GM23338 (cell line): ENCODE measurements around the gene IRF3. TPM values are rescaled to one million over a fixed set of nuclear protein-coding genes. Genes with fewer than 3 reads are reported as not detected.

Experiments used
- ATAC-seq: fragments of 200-7000 bp; cut with Tn5 transposase; 3 replicates; pipeline ENCODE4 v1.9.1; 2020
- DNase-seq: peaks from one replicate; pipeline ENCODE4 v3.0.0-alpha.2; 2015; ENCODE audit warnings: low spot score
- H2AFZ ChIP-seq: fragments of 200-600 bp; sonication (generic); 2 replicates; pipeline ENCODE4 v1.8.0; 2016; ENCODE audit warnings: antibody characterized with exemption, mild to moderate bottlenecking, moderate library complexity
- H3F3A ChIP-seq: fragments of 200-600 bp; sonication (generic); replicated peaks from 2 replicates; pipeline ENCODE4 v1.8.0; 2017; ENCODE audit warnings: antibody characterized with exemption, mixed run types, low read depth
- H3K27ac ChIP-seq: fragments of 200-600 bp; sonication (generic); 2 replicates; pipeline ENCODE4 v1.6.1; 2016; ENCODE audit warnings: low read depth
- H3K27me3 ChIP-seq: fragments of 200-600 bp; sonication (generic); 2 replicates; pipeline ENCODE4 v1.8.0; 2016; ENCODE audit warnings: mild to moderate bottlenecking, mixed run types, moderate library complexity; ENCODE audit not compliant: insufficient read depth
- H3K36me3 ChIP-seq: fragments of 200-600 bp; sonication (generic); 2 replicates; pipeline ENCODE4 v1.8.0; 2016; ENCODE audit warnings: mild to moderate bottlenecking; ENCODE audit not compliant: insufficient read depth
- H3K4me1 ChIP-seq: fragments of 200-600 bp; sonication (generic); 2 replicates; pipeline ENCODE4 v1.8.0; 2016; ENCODE audit warnings: mild to moderate bottlenecking, moderate library complexity; ENCODE audit not compliant: insufficient read depth
- H3K4me2 ChIP-seq: fragments of 200-600 bp; sonication (generic); 2 replicates; pipeline ENCODE4 v1.7.1; 2017; ENCODE audit warnings: mixed run types
- H3K4me3 ChIP-seq: fragments of 200-600 bp; sonication (generic); 2 replicates; pipeline ENCODE4 v1.6.1; 2016; ENCODE audit warnings: mixed run types
- H3K79me2 ChIP-seq: fragments of 200-600 bp; sonication (generic); replicated peaks from 2 replicates; pipeline ENCODE4 v1.8.0; 2017; ENCODE audit warnings: mild to moderate bottlenecking; ENCODE audit not compliant: insufficient read depth
- H3K9me2 ChIP-seq: fragments of 200-600 bp; sonication (generic); 2 replicates; pipeline ENCODE4 v1.8.0; 2017; ENCODE audit not compliant: insufficient read depth
- H4K20me1 ChIP-seq: fragments of 200-600 bp; sonication (generic); replicated peaks from 2 replicates; pipeline ENCODE4 v1.8.0; 2017; ENCODE audit warnings: mild to moderate bottlenecking; ENCODE audit not compliant: insufficient read depth
- H3K27ac Mint-ChIP-seq: 2 replicates; pipeline ENCODE4 v1.8.0; 2020; ENCODE audit warnings: inconsistent platforms, mild to moderate bottlenecking, moderate library complexity, mixed read lengths
- H3K27me3 Mint-ChIP-seq: 3 replicates; pipeline ENCODE4 v1.8.0; 2022; ENCODE audit warnings: low read depth, mild to moderate bottlenecking, moderate library complexity, mixed read lengths, inconsistent platforms; ENCODE audit not compliant: insufficient read depth, poor library complexity
- H3K36me3 Mint-ChIP-seq: 3 replicates; pipeline ENCODE4 v1.8.0; 2021; ENCODE audit warnings: low read depth, mild to moderate bottlenecking, inconsistent platforms, moderate library complexity, mixed read lengths
- H3K4me1 Mint-ChIP-seq: 3 replicates; pipeline ENCODE4 v1.8.0; 2020; ENCODE audit warnings: mild to moderate bottlenecking, inconsistent platforms, mixed read lengths
- H3K4me3 Mint-ChIP-seq: 3 replicates; pipeline ENCODE4 v1.8.0; 2021; ENCODE audit warnings: moderate library complexity, mild to moderate bottlenecking, inconsistent platforms, mixed read lengths
- H3K9me3 Mint-ChIP-seq: 3 replicates; pipeline ENCODE4 v1.8.0; 2020; ENCODE audit warnings: moderate library complexity, mild to moderate bottlenecking, inconsistent platforms, mixed read lengths
- POLR2AphosphoS5 ChIP-seq: IDR thresholded peaks from 2 replicates; pipeline ENCODE4 v1.6.1; 2016; ENCODE audit warnings: antibody characterized with exemption, low read depth
- polyA plus RNA-seq: library from polyadenylated mRNA; unstranded; fragments of >200 nt; fragmentation: Nextera tagmentation; extraction: Ambion mirVana; gene quantifications from 2 replicates; pipeline ENCODE4 v1.2.1, GENCODE V29; 2016
- total RNA-seq: library from RNA; depleted of rRNA; stranded (reverse); fragments of >200 nt; shearing (Covaris generic); gene quantifications from 2 replicates; pipeline ENCODE4 v1.2.3, GENCODE V29; 2014
- TF ChIP-seq, protein P1 (sequence below): IDR thresholded peaks from 2 replicates; pipeline ENCODE4 v1.6.1; 2016; ENCODE audit warnings: antibody characterized with exemption
- TF ChIP-seq, protein P2 (sequence below): fragments of 250-450 bp; sonication (Bioruptor Pico); IDR thresholded peaks from 2 replicates; pipeline ENCODE4 v1.5.0; 2020; ENCODE audit warnings: mild to moderate bottlenecking, moderate library complexity

The IRF3 gene
- total and polyA plus RNA-seq, 2 experiments from 2014 or later: 57.4 to 164 TPM

DNA sequence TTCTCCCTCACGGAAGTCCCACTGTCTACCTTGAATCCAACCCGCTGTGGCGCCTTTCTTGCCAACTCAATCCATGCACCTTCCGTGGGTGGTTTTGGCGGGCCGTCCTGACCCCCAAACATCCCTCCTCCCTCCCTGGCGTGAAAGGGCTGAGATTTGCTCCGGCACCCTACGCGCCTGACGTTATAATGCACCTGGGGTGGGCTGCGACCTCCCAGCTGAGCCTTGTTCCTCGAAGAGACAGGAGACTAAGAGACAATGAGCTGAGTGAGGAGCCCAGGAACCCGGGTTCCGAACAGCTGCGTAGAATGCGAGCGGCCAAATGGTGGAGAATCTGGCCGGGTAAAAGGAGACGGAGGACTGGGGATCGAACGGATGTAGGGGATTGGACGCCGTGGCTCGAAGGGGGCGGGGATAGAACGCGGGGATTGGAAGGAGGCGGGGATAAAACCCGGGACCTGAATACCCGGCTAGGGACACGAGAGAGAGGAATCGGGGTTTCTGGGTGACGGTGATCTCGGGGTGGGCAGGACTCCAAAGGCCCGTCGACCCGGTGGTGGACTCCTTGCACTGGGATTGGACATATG is 25.1 kb upstream of the IRF3 start, which contains the start of gene CPT1C:
TSS of gene CPT1C (plus strand) at position 461 of the 587 bp plus-strand sequence. CDS start 1,137 bp downstream, outside the sequence.
- H3K27me3 ChIP-seq: no peaks in the 10 kb centered on the region
- peaks cover 31% of the 10 kb centered on the region for H3K27me3 Mint-ChIP-seq
- no peaks in the 10 kb centered on the region for H3K9me2 ChIP-seq
- H3K4me3 Mint-ChIP-seq: peak within 1 kb of the TSS; percentile 94
- peaks cover 46% of the 10 kb centered on the region for H3F3A ChIP-seq
- H3K4me3 ChIP-seq: peak within 1 kb of the TSS; percentile 97
- TF ChIP-seq, protein P1, sequence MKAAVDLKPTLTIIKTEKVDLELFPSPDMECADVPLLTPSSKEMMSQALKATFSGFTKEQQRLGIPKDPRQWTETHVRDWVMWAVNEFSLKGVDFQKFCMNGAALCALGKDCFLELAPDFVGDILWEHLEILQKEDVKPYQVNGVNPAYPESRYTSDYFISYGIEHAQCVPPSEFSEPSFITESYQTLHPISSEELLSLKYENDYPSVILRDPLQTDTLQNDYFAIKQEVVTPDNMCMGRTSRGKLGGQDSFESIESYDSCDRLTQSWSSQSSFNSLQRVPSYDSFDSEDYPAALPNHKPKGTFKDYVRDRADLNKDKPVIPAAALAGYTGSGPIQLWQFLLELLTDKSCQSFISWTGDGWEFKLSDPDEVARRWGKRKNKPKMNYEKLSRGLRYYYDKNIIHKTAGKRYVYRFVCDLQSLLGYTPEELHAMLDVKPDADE: 0 out of 2 replicates have a peak, but pooled peaks have one; percentile 13
- TF ChIP-seq, protein P2, sequence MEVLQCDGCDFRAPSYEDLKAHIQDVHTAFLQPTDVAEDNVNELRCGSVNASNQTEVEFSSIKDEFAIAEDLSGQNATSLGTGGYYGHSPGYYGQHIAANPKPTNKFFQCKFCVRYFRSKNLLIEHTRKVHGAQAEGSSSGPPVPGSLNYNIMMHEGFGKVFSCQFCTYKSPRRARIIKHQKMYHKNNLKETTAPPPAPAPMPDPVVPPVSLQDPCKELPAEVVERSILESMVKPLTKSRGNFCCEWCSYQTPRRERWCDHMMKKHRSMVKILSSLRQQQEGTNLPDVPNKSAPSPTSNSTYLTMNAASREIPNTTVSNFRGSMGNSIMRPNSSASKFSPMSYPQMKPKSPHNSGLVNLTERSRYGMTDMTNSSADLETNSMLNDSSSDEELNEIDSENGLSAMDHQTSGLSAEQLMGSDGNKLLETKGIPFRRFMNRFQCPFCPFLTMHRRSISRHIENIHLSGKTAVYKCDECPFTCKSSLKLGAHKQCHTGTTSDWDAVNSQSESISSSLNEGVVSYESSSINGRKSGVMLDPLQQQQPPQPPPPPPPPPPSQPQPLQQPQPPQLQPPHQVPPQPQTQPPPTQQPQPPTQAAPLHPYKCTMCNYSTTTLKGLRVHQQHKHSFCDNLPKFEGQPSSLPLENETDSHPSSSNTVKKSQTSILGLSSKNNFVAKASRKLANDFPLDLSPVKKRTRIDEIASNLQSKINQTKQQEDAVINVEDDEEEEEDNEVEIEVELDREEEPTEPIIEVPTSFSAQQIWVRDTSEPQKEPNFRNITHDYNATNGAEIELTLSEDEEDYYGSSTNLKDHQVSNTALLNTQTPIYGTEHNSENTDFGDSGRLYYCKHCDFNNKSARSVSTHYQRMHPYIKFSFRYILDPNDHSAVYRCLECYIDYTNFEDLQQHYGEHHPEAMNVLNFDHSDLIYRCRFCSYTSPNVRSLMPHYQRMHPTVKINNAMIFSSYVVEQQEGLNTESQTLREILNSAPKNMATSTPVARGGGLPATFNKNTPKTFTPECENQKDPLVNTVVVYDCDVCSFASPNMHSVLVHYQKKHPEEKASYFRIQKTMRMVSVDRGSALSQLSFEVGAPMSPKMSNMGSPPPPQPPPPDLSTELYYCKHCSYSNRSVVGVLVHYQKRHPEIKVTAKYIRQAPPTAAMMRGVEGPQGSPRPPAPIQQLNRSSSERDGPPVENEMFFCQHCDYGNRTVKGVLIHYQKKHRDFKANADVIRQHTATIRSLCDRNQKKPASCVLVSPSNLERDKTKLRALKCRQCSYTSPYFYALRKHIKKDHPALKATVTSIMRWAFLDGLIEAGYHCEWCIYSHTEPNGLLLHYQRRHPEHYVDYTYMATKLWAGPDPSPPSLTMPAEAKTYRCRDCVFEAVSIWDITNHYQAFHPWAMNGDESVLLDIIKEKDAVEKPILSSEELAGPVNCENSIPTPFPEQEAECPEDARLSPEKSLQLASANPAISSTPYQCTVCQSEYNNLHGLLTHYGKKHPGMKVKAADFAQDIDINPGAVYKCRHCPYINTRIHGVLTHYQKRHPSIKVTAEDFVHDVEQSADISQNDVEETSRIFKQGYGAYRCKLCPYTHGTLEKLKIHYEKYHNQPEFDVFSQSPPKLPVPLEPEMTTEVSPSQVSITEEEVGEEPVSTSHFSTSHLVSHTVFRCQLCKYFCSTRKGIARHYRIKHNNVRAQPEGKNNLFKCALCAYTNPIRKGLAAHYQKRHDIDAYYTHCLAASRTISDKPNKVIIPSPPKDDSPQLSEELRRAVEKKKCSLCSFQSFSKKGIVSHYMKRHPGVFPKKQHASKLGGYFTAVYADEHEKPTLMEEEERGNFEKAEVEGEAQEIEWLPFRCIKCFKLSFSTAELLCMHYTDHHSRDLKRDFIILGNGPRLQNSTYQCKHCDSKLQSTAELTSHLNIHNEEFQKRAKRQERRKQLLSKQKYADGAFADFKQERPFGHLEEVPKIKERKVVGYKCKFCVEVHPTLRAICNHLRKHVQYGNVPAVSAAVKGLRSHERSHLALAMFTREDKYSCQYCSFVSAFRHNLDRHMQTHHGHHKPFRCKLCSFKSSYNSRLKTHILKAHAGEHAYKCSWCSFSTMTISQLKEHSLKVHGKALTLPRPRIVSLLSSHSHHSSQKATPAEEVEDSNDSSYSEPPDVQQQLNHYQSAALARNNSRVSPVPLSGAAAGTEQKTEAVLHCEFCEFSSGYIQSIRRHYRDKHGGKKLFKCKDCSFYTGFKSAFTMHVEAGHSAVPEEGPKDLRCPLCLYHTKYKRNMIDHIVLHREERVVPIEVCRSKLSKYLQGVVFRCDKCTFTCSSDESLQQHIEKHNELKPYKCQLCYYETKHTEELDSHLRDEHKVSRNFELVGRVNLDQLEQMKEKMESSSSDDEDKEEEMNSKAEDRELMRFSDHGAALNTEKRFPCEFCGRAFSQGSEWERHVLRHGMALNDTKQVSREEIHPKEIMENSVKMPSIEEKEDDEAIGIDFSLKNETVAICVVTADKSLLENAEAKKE (CRISPR knock-in tag): no peak
- peak; percentile 99 for TF ChIP-seq POLR2AphosphoS5
- H3K36me3 ChIP-seq: no peaks in the 10 kb centered on the region
- peaks cover 42% of the 10 kb centered on the region for H3K36me3 Mint-ChIP-seq
- H3K27ac ChIP-seq: peak within 1 kb of the TSS; percentile 76; the same call in 1 of the 2 replicates
- peaks cover 37% of the 10 kb centered on the region for H3K4me1 Mint-ChIP-seq
- H3K9me3 Mint-ChIP-seq: peaks cover 8% of the 10 kb centered on the region
- H2AFZ ChIP-seq: no peak within 1 kb of the TSS; the same call in 1 of the 2 replicates
- DNase-seq: peak; percentile 97
- peaks cover 8% of the 10 kb centered on the region for H3K79me2 ChIP-seq
- peak; percentile 66 for ATAC-seq
- peak within 1 kb of the TSS; percentile 95 for H3K27ac Mint-ChIP-seq
- H3K4me1 ChIP-seq: peaks cover 25% of the 10 kb centered on the region
- peak within 1 kb of the TSS; percentile 99 for H3K4me2 ChIP-seq
- H4K20me1 ChIP-seq: peaks cover 25% of the 10 kb centered on the region
